Measurements from ENCODE around the gene LYPD6.

DNA sequence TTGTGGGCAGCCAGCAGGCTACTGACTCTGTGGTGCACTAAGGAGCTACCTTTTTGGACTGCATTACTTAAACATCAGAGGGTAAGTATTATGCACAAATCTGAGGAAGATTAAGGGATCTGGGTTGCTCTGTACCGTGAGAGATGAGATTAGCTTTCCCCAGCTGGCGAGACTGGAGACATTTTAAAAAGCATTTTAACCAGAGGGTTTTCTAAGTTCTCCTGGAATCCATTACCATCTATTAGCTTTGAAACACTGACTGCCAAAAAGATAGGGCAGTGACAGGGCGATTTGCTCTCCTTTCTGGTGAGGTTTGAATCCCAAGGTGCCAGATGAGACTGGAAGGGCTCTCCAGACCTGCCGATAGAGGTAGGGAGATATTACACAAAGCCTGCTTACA lies 63.2 kb downstream of the LYPD6 start:
- TF ChIP-seq CTCF (IDR thresholded peaks at IDR 0.05; ENCODE audit: low read length) (no peak), EZH2phosphoT487 (IDR thresholded peaks at IDR 0.05; ENCODE audit: low read length) (no peak), EZH2 (optimal IDR thresholded peaks at IDR 0.05; ENCODE audit: low read depth, low read length) (no peak)

Measured in MM.1S (cell line).